HUES6 (cell line): ENCODE measurements around the gene VPS13D.
"Not testable (repeated sequence)": the region's sequence is repeated elsewhere in the genome, so short reads cannot be mapped to it uniquely, and the experiment has no call there.

Source experiments
- H3K27ac ChIP-seq: 2 replicates; pipeline ENCODE4 v1.7.0; 2013; ENCODE audit warnings: low read depth, mild to moderate bottlenecking, low read length, inconsistent platforms
- H3K27me3 ChIP-seq: 2 replicates; pipeline ENCODE4 v1.6.1; 2013; ENCODE audit warnings: low read length; ENCODE audit not compliant: control insufficient read depth, insufficient read depth
- H3K36me3 ChIP-seq: 2 replicates; pipeline ENCODE4 v1.6.1; 2013; ENCODE audit warnings: low read length; ENCODE audit not compliant: control insufficient read depth, insufficient read depth
- H3K4me1 ChIP-seq: 2 replicates; pipeline ENCODE4 v1.6.1; 2013; ENCODE audit warnings: low read length; ENCODE audit not compliant: control insufficient read depth, insufficient read depth
- H3K4me3 ChIP-seq: 2 replicates; pipeline ENCODE4 v1.5.1; 2013; ENCODE audit warnings: low read depth, low read length
- H3K9ac ChIP-seq: one replicate; pipeline ENCODE4 v1.6.1; 2013; ENCODE audit warnings: mild to moderate bottlenecking, low read length
- H3K9me3 ChIP-seq: 2 replicates; pipeline ENCODE4 v1.6.1; 2013; ENCODE audit warnings: low read depth, low read length; ENCODE audit not compliant: control insufficient read depth, insufficient read depth

Gene VPS13D

GRCh38 chr1:12519693-12520364 lies 290.0 kb downstream of the VPS13D start:
- Histone ChIP-seq H3K36me3 (no peaks in the 10 kb centered on the region), H3K27me3 (no peaks in the 10 kb centered on the region), H3K27ac (no peak overlapping the region), H3K4me1 (peaks cover 5% of the 10 kb centered on the region; the same call in 1 of the 2 replicates), H3K9ac (no peak overlapping the region), H3K4me3 (no peak overlapping the region), H3K9me3 (no peaks in the 10 kb centered on the region)

DNA sequence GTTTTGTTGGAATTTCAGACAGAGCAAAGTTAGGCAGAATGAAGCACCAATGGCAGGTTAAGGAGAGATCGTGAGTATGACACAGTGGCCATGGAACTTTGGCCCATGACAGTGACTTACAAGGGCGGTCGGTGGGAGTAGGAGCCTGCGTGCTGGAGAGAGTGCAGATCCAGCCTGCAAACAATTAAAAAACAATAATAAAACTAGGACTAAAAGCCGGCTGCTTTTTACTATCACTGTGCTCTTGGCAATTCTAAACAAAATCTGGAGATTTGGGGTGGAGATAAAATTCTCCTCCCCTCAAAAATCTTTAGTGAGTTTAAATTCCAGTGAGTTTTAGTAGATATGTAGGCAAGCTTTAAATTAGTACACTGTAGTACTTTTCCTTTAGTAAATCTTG lies 291.3 kb downstream of the VPS13D start:
- H3K4me3 ChIP-seq, result no peak overlapping the region
- no peaks in the 10 kb centered on the region for H3K27me3 ChIP-seq
- peaks cover 5% of the 10 kb centered on the region; the same call in 1 of the 2 replicates for H3K4me1 ChIP-seq
- H3K27ac ChIP-seq, result no peak overlapping the region
- H3K36me3 ChIP-seq, result no peaks in the 10 kb centered on the region
- H3K9me3 ChIP-seq, result no peaks in the 10 kb centered on the region
- no peak overlapping the region for H3K9ac ChIP-seq

DNA sequence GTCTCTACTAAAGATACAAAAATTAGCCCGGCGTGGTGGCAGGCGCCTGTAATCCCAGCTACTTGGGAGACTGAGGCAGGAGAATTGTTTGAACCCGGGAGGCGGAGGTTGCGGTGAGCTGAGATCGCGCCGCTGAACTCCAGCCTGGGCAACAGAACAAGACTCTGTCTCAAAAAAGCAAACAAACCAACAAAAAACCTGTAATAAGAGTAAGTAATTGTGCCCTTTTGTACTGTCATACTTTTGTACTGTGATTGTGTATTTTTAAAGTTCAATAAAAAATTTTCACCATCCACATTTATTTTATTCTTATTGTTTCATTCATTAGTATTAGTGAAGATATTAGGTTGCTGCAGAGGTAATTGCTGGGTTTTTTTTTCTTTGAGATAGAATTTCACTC lies 292.9 kb downstream of the VPS13D start:
- H3K36me3 ChIP-seq, H3K27me3 ChIP-seq, H3K27ac ChIP-seq, H3K4me1 ChIP-seq, H3K9ac ChIP-seq, H3K9me3 ChIP-seq, H3K4me3 ChIP-seq: not testable (repeated sequence)

- H3K4me3 ChIP-seq, result no peak overlapping the region
- no peaks in the 10 kb centered on the region for H3K9me3 ChIP-seq
- no peaks in the 10 kb centered on the region for H3K27me3 ChIP-seq
- H3K27ac ChIP-seq, result no peak overlapping the region
- no peaks in the 10 kb centered on the region for H3K36me3 ChIP-seq
- no peak overlapping the region for H3K9ac ChIP-seq
- peaks cover 4% of the 10 kb centered on the region; the same call in 1 of the 2 replicates for H3K4me1 ChIP-seq
Observed at GRCh38 chr1:12524266-12524665, 294.4 kb downstream of the VPS13D start.

DNA sequence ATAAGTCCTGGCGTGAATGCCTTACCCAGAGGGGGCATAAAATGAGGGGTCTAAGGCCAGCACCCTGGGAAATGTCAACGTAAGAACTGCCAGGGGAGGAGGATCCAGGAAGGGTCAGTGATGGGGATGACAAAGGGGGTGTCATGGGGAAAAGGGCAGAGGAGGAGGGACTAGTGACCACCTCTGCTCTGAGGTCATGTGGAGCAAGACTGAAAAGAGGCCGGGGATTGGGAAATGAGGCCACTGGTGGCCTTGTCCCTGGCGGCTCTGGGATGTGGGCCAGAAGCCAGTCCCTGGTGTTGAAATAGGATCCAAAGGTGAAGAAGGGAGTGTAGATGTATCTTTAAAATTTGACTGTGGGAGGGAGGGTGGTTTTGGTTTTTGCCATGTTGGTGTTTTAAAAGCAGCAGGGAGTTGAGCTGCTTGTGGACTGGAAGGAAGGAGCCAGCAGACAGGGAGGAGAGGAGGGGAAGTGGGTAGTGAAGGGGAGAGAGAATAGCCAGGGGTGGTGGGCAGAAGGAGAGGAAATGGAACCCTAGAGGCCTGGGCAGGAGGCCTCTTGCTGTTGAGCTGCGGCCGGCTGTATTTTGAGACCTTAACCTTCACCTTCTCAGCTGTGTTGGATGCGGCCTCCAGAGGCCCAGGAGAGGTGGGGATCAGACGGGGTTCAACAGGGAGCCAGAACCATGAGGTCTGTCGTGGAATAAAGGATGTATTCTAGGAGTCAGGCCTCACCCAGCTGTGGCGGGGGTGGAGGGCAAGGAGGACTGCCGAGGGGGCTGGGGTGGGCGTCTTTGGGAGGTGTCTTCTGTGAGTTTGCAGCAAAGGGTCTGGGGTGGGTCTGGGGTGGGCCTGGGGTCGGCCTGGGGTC lies 295.7 kb downstream of the VPS13D start:
- Histone ChIP-seq H3K27me3 (no peaks in the 10 kb centered on the region), H3K36me3 (no peaks in the 10 kb centered on the region), H3K4me3 (no peak overlapping the region), H3K9ac (no peak overlapping the region), H3K9me3 (no peaks in the 10 kb centered on the region), H3K27ac (no peak overlapping the region), H3K4me1 (peaks cover 5% of the 10 kb centered on the region; the same call in 1 of the 2 replicates)

DNA sequence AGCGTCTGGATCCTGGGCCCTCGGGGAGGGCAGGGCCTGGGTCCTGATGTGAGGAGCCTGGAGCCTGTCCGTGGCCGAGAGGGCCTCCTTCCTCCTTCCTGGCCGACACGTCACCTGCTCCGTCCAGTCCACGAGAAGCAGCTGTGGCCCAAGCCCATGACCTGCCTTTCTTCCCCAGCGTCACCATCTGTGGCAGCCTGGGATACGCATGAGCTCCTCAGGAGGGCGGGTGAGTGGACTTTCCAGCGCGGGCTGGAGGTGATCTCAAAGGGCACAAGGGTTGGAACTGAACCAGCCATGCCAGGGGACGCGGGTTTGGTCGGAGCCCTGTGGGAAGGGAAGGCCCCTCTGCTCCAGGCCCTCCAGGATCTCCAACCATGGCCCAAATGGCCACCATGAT lies 297.7 kb downstream of the VPS13D start:
- Histone ChIP-seq H3K9me3 (no peaks in the 10 kb centered on the region), H3K4me1 (peaks cover 5% of the 10 kb centered on the region; the same call in 1 of the 2 replicates), H3K36me3 (no peaks in the 10 kb centered on the region), H3K4me3 (no peak overlapping the region), H3K27me3 (no peaks in the 10 kb centered on the region), H3K27ac (no peak overlapping the region), H3K9ac (no peak overlapping the region)

- H3K9ac ChIP-seq, result no peak overlapping the region
- H3K9me3 ChIP-seq, result no peaks in the 10 kb centered on the region
- no peaks in the 10 kb centered on the region for H3K36me3 ChIP-seq
- no peaks in the 10 kb centered on the region for H3K27me3 ChIP-seq
- no peak overlapping the region for H3K4me3 ChIP-seq
- no peak overlapping the region for H3K27ac ChIP-seq
- peaks cover 5% of the 10 kb centered on the region; the same call in 1 of the 2 replicates for H3K4me1 ChIP-seq
Observed at GRCh38 chr1:12528021-12528852, 298.4 kb downstream of the VPS13D start.

GRCh38 chr1:12529640-12530174 lies 299.9 kb downstream of the VPS13D start:
- H3K9me3 ChIP-seq, result no peaks in the 10 kb centered on the region
- H3K36me3 ChIP-seq, result no peaks in the 10 kb centered on the region
- no peak overlapping the region for H3K27ac ChIP-seq
- H3K27me3 ChIP-seq, result no peaks in the 10 kb centered on the region
- H3K9ac ChIP-seq, result no peak overlapping the region
- H3K4me1 ChIP-seq, result peaks cover 5% of the 10 kb centered on the region; the same call in 1 of the 2 replicates
- no peak overlapping the region for H3K4me3 ChIP-seq

- H3K9ac ChIP-seq, result no peak overlapping the region
Observed at GRCh38 chr1:12530462-12531178, 300.8 kb downstream of the VPS13D start.

GRCh38 chr1:12531179-12531499 lies 301.3 kb downstream of the VPS13D start:
- no peaks in the 10 kb centered on the region for H3K27me3 ChIP-seq
- H3K36me3 ChIP-seq, result no peaks in the 10 kb centered on the region
- peaks cover 5% of the 10 kb centered on the region; the same call in 1 of the 2 replicates for H3K4me1 ChIP-seq
- H3K9me3 ChIP-seq, result no peaks in the 10 kb centered on the region
- H3K9ac ChIP-seq, result no peak overlapping the region
- no peak overlapping the region for H3K27ac ChIP-seq
- no peak overlapping the region for H3K4me3 ChIP-seq

More at GRCh38 chr1:12530462-12531178, 300.8 kb downstream of the VPS13D start:
- Histone ChIP-seq H3K4me1 (peaks cover 5% of the 10 kb centered on the region; the same call in 1 of the 2 replicates), H3K27ac (no peak overlapping the region), H3K27me3 (no peaks in the 10 kb centered on the region), H3K36me3 (no peaks in the 10 kb centered on the region), H3K9me3 (no peaks in the 10 kb centered on the region), H3K4me3 (no peak overlapping the region)
